Measurements from ENCODE around the gene MBOAT1.

DNA sequence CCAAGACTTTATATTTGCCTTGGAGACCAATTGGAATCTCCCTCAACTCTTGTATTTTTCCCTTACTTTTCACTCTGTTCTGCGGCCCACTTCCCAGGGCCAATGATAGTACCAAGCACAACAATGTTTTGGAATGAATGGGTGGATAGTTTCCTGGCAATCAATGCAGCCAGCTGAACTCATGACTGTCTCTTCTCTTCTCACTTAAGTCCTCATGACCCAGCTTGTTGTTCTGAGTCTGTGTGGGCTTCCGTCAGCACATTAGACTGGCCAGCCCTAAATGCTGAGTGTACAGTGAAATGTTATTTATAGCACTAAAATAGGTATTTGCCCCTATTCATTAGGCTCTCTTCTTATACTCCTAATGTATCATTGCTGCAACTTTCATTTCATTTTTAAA is 5.6 kb upstream of the MBOAT1 start:
- TF ChIP-seq, protein P1, sequence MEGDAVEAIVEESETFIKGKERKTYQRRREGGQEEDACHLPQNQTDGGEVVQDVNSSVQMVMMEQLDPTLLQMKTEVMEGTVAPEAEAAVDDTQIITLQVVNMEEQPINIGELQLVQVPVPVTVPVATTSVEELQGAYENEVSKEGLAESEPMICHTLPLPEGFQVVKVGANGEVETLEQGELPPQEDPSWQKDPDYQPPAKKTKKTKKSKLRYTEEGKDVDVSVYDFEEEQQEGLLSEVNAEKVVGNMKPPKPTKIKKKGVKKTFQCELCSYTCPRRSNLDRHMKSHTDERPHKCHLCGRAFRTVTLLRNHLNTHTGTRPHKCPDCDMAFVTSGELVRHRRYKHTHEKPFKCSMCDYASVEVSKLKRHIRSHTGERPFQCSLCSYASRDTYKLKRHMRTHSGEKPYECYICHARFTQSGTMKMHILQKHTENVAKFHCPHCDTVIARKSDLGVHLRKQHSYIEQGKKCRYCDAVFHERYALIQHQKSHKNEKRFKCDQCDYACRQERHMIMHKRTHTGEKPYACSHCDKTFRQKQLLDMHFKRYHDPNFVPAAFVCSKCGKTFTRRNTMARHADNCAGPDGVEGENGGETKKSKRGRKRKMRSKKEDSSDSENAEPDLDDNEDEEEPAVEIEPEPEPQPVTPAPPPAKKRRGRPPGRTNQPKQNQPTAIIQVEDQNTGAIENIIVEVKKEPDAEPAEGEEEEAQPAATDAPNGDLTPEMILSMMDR (IDR thresholded peaks at IDR 0.05) = no peak
- no peak for TF ChIP-seq POLR2A (IDR thresholded peaks at IDR 0.05)
- no peak for TF ChIP-seq EP300 (IDR thresholded peaks at IDR 0.05)
